ENCODE data around the gene CLASP1.
"Not testable (repeated sequence)": the region's sequence is repeated elsewhere in the genome, so short reads cannot be mapped to it uniquely, and the experiment has no call there.

Gene CLASP1

DNA sequence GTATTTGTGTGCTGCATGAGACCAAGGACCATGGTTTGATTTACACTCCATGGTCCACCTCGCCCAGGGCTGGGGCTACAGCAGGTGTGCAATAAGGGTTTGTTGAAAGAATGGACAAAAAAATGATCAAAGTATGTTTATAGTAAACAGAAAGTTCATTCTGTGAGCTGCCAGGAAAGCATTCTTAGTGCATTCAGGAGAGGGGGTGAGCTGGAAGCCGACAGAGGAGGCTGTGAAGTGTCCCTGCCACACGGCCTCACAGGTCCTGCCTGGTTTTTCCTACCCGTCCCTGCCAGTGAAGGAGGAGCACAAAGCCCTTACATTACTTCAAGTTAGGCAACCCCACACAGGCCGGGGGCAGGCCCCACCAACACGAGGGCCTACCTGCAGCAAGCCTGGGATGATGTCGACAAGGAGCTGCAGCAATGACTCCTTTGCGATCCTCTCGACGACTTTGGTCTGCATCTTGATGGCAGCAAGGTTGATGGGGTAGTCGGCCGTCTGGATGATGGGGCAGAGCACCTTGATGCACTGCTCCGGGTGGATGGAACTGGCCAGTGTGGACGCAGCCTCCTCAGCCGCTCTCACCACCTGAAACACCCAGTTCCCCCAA lies 301.0 kb downstream of the CLASP1 start:
- no peak for DNase-seq (ENCODE audit: low spot score)

GRCh38 chr2:121346859-121347258 lies 302.4 kb downstream of the CLASP1 start:
- no peak for DNase-seq (ENCODE audit: low spot score)

DNA sequence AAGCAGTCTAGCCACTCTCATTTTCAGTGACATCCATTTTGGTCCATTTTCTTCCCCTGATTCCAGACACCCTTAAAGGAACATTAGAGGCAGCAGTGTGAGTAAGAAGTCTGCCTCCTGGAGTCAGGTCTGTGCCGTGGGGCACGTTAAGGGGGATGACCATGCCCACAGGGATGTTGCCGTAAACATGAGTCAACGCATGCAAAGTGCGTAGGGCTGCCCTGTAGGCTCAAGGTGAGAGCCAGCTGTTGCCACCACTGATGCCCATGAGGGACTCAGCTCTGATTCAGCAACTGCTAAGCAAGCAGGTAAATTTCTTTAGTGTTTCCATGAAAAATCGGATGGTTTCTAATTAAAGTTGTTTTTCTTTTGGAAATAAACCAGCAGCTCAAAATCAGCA lies 302.9 kb downstream of the CLASP1 start:
- DNase-seq (ENCODE audit: low spot score), result no peak

GRCh38 chr2:121345887-121346286 lies 303.4 kb downstream of the CLASP1 start:
- DNase-seq (ENCODE audit: low spot score), result no peak

- DNase-seq (ENCODE audit: low spot score), result no peak
These were observed 304.2 kb downstream of the CLASP1 start for GRCh38 chr2:121345101-121345500.

DNA sequence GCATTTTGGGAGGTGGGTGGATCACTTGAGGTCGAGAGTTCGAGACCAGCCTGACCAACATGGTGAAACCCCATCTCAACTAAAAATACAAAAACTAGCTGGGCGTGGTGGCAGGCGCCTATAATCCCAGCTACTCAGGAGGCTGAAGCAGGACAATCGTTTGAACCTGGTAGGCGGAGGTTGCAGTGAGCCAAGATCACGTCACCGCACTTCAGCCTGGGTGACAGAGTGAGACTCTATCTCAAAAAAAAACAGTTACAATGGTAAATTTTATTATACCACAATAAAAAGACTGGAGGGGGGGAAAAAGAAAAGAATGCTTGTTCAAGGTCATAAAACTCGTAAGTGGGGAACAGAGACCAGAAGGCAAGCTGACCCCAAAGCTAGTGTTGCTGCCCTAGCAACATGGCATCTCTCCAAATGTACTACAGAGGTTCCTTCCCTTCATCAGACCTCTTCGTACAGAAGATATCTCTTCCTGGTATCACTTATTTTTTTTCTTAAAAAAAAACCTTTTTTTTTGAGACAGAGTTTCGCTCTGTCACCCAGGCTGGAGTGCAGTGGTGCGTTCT lies 305.3 kb downstream of the CLASP1 start:
- DNase-seq (ENCODE audit: low spot score), result not testable (repeated sequence)

DNA sequence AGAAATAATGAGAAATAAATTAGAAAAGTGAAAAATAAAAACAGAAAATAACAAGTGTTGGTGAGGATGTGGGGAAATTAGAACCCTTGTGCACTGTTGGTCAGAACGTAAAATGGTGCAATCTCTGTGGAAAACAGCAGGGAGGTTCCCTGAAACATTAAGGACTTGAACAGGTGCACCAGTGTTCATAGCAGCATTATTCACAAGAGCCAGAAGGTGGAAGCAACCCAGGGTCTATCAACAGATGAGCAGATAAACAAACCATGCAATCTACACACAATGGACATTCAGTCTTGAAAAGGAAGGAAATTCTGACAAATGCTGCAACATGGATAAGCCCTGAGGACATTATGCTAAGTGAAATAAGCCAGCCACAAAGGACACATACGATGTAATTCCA lies 306.1 kb downstream of the CLASP1 start:
- DNase-seq (ENCODE audit: low spot score), result no peak

DNA sequence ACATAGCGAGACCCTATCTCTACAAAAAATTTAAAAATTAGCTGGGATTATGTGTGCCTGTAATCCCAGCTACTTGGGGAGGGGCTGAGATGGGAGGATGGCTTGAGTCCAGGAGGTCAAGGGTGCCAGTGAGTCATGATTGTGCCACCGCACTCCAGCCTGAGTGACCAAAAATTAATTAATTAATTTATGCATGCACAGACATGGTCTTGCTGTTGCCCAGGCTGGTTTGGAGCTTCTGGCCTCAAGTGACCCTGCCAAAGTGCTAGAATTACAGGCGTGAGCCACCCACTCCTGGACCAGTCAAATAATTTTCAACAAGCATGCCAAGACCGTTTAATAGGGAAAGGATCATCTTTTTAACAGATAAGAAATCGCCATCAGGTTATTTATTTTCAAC lies 306.5 kb downstream of the CLASP1 start:
- no peak for DNase-seq (ENCODE audit: low spot score)

GRCh38 chr2:121340926-121341325 lies 308.3 kb downstream of the CLASP1 start:
- DNase-seq (ENCODE audit: low spot score), result no peak

DNA sequence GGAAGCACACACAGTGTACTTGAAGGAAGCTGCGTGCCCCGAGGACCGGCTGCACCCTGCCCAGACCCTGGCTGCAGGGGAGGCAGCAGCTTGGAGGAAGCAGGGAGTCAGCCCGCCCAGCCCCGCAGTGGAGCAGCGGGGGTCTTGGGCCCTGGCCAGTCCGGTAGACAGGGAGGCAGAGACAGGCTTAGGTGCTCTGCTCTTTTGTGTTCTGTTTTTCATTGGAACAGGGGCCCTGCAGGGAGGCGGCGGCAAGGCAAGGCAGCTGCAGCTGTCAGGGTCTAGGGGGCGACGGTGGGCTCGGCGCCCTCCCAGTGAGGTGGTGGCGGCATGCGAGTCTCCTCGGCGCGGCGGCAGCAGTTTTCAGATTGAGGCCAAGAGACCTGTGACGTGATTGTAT lies 311.0 kb downstream of the CLASP1 start:
- DNase-seq (ENCODE audit: low spot score), result no peak

DNA sequence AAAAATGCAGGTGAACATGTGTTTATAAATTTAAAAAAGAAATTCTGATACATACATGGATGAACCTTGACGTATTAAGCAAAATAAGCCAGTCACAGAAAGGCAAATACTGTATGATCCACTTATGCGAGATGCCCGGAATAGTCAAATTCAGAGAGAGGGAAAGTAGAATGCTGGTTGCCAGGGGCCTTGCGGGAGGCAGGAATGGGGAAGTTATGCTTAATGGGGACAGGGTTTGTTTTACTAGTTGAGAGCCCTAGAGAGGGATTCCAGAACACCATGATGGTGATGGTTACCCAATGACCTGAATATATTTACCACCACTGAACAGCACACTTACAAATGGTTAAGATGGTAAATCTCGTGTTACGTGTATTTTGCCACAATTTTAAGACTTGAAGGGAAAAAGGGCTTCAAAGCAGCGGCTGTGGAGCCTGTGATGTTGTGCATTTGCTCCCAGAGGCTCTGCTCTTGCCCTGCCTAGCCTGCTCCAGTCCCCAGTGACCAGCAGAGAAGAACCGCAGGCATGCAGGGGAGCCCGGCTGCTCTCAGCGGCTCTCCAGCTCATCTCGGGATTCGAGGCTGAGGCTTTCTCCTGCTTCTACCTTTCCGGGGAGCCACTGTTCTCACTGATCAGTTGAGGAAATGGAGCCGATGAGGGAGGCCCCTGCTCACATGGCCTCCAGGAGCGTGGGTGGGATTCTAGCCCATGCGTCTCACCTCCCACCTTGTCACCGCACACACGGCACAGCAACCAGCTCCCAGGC lies 312.6 kb downstream of the CLASP1 start:
- no peak for DNase-seq (ENCODE audit: low spot score)

- DNase-seq (ENCODE audit: low spot score), result no peak
These were observed 313.7 kb downstream of the CLASP1 start for GRCh38 chr2:121335294-121336290.

GRCh38 chr2:121334581-121335293 lies 314.5 kb downstream of the CLASP1 start:
- no peak for DNase-seq (ENCODE audit: low spot score)

DNA sequence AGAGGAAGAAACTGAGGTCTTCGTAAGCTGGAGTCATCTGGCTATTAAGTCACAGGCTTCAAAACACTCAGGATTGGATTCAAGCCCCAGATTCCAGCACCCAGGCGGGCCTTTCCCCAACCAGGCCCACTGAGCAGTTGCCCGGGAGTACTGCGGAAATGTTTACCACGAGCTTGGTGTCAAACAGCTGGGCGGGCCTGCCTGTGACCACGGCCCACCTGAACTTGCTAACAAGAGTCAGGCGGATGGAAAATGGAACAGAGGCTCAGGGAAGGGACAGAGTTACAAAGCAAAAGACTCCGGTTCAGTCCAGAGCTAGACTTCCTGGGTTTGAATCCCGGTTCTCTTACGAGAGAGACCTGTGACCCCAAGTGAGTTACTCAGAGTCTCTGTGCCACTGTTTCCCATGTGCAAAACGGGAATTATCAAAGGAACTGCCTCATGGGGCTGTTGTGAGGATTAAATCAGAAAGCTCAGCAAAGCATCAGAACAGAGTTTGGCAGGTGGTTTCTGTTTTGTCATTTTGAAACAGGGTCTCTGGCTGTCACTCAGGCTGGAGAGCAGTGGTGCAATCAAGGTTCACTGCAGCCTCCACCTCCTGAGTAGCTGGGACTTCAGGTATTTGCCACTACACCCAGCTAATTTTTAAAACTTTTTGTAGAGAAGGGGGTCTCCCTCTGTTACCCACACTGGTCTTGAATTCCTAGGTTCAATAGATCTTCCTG lies 315.3 kb downstream of the CLASP1 start:
- DNase-seq (ENCODE audit: low spot score), result no peak

GRCh38 chr2:121333231-121333630 lies 316.0 kb downstream of the CLASP1 start:
- no peak for DNase-seq (ENCODE audit: low spot score)

GRCh38 chr2:121331324-121331723 lies 317.9 kb downstream of the CLASP1 start:
- DNase-seq (ENCODE audit: low spot score), result not testable (repeated sequence)

GRCh38 chr2:121330921-121331320 lies 318.3 kb downstream of the CLASP1 start:
- no peak for DNase-seq (ENCODE audit: low spot score)

DNA sequence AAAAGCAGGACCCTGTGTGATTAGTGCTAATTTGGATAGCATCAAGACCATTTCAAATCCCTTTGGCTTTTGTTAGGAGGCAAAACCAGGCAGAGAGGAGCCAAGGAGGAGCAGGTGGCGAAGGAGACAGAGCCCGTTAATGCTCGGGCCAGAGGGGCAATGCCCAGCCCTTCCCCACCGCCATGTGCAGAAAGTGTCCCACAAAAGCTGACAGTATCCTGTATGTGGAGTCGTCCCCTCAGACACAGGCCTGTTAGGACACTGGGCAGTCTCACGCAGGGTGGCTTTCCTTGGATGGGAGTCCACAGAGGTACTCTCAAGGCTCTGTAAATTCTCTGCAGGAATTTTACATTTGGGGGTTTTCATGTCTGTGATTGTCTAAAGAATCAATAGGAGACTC lies 319.5 kb downstream of the CLASP1 start:
- no peak for DNase-seq (ENCODE audit: low spot score)

DNA sequence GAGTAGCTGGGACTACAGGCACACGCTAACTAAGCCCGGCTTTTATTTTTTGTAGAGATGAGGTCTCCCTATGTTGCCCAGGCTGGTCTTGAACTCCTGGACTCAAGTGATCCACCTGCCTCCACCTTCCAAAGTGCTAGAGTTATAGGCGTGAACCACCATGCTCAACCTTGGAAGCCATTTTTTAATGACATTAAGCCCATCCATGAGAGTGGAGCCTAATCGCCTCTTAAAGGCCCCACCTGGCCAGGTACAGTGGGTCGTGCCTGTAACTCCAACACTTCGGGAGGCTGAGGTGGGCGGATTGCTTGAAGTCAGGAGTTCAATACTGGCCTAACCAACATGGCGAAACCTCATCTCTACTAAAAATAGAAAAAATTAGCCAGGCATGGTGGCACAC lies 322.6 kb downstream of the CLASP1 start:
- DNase-seq (ENCODE audit: low spot score), result no peak

DNA sequence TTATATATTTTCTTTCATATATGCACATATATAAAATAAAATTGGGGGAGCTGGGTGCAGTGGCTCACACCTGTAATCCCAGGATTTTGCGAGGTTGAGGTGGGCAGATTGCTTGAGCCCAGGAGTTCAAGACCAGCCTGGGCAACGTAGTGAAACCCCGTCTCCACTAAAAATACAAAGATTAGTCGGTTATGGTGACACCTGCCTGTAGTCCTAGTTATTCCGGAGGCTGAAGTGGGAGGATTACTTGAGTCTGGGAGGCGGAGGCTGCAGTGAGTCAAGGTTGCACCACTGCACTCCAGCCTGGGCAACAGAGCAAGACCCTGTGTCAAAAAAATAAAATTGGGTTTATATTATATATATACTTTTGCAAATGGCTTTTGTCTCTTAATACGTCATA lies 324.7 kb downstream of the CLASP1 start:
- DNase-seq (ENCODE audit: low spot score), result no peak

DNA sequence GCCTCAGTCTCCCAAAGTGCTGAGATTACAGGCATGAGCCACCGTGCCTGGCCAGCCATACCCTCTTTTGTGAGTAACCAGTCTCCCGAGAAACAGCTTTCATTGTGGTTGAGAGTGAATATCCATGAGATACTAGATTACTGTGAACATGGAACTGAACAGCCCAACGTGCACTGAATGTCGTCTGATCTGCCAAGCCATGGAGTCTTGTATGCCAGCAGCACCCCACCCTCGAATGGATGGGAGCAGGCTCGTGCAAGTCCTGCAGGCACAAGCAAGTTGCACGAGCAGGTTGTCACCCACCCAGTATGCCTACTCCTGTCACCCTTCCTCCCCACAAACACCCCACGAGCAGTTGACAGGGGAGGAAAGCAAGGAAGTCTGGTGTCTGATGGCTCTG lies 327.8 kb downstream of the CLASP1 start:
- no peak for DNase-seq (ENCODE audit: low spot score)
